ENCODE results near the gene HOXC10. TPM values are rescaled to one million over a fixed set of nuclear protein-coding genes. Genes with fewer than 3 reads are reported as not detected.
A peak's percentile ranks its signal among the peaks of the same experiment; 100 is the strongest.

Gene HOXC10
- total RNA-seq, 6 donors from 2014 or later: not detected

DNA sequence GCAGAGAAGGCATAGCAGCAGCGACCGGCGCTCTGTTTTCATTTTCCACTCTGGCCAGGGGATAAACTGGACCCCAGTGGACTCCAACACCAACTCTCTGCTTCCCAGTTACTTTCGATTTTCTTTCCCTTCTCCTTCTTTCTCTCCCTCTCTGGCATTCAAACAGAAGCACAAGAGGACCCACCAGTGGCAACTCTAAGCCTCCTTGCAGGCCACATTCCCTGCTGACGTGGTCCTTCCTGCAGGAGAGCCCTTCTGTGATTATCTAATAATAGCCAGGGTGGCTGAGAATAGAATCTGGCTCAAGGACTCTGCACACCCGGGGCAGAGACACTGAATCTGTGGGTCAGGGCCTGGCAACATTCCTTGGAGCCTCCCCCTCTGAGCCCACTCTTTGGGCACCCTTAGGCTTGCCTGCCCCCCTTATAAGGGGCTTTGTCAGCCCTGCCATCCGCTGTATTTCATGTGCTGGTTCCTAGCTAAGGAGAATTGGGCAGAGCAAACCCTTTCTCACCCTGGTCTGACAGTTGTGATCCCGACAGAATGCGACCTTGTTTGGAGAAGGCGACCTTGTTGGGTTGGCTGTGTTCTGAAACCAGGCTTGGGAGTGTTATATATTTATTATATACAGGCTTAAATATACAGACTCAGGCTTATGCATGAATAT lies 35.1 kb downstream of the HOXC10 start:
- peaks cover 21 to 30% (median 27%) of the 10 kb centered on the region in 4 donors for H3K4me1 ChIP-seq
- WGBS, 2 donors: 27 to 30% methylated on average over 9 to 10 of the region's 10 CpGs
- H3K9me3 ChIP-seq: no peaks in the 10 kb centered on the region
- no peak for ATAC-seq (ENCODE audit: low FRiP score in 2 of 2)
- H3K36me3 ChIP-seq: no peaks in the 10 kb centered on the region
- DNase-seq: no peak
- no peak overlapping the region for H3K27ac ChIP-seq
- H3K27me3 ChIP-seq: peaks cover 1 to 70% (median 38%) of the 10 kb centered on the region in 4 donors
- H3K4me3 ChIP-seq: no peak overlapping the region
- TF ChIP-seq POLR2AphosphoS5 (IDR thresholded peaks at IDR 0.05): no peak
- no peak for TF ChIP-seq POLR2A (IDR thresholded peaks at IDR 0.05)
- no peak for TF ChIP-seq EP300 (IDR thresholded peaks at IDR 0.05)
- TF ChIP-seq, protein P1, sequence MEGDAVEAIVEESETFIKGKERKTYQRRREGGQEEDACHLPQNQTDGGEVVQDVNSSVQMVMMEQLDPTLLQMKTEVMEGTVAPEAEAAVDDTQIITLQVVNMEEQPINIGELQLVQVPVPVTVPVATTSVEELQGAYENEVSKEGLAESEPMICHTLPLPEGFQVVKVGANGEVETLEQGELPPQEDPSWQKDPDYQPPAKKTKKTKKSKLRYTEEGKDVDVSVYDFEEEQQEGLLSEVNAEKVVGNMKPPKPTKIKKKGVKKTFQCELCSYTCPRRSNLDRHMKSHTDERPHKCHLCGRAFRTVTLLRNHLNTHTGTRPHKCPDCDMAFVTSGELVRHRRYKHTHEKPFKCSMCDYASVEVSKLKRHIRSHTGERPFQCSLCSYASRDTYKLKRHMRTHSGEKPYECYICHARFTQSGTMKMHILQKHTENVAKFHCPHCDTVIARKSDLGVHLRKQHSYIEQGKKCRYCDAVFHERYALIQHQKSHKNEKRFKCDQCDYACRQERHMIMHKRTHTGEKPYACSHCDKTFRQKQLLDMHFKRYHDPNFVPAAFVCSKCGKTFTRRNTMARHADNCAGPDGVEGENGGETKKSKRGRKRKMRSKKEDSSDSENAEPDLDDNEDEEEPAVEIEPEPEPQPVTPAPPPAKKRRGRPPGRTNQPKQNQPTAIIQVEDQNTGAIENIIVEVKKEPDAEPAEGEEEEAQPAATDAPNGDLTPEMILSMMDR (IDR thresholded peaks at IDR 0.05): no peak

DNA sequence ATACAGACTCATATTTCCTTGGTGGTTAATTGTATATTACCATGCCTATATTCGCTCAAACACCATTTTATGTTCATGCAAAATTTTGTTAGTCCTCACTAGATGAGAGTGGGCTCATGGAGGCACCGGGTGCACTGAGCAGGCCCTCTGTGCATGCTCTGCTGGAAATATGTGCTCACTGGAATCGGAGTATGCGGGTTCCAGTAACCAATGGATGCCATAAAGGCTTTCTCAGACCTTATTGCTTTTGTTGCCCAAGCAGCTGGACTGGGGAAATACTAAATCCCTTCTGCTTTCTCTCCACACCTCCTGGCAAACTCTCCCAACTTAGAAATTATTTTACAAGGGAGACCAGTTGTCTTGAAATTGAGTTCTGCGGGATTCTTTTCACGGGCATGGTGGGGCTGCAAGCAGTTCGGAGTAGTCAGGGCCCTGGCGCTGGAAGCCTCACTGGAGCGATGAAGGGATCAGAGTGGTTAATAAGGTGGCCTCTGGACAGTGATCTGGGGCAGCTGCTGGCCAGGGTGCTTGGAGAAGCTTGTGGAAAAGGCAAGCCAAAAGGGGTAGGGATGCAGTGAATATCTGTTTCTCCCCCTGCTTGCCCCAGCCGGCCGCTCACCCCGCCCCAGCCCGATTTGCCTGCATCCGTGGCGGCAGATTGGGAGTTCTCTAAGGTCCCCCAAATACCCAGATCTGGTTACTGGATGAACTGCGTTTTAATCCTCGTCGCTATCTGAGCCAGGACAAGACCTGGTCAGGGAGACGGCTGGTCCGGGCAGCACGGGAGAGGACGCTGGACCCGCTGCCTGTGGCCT lies 35.9 kb downstream of the HOXC10 start:
- Histone ChIP-seq H3K27me3 (peaks cover 0 to 67% (median 35%) of the 10 kb centered on the region in 4 donors), H3K9me3 (no peaks in the 10 kb centered on the region), H3K27ac (no peak overlapping the region), H3K4me3 (no peak overlapping the region), H3K36me3 (no peaks in the 10 kb centered on the region), H3K4me1 (peaks cover 21 to 30% (median 27%) of the 10 kb centered on the region in 4 donors)
- WGBS, 2 donors: 27 to 43% methylated on average over 23 of the region's 23 CpGs
- ATAC-seq (ENCODE audit: low FRiP score in 2 of 2): no peak
- no peak for TF ChIP-seq POLR2A (IDR thresholded peaks at IDR 0.05)
- TF ChIP-seq POLR2AphosphoS5 (IDR thresholded peaks at IDR 0.05): no peak
- no peak for TF ChIP-seq EP300 (IDR thresholded peaks at IDR 0.05)
- TF ChIP-seq, protein P1 (IDR thresholded peaks at IDR 0.05): no peak
- peak in 1 of 2 donors; percentile 70 for DNase-seq

DNA sequence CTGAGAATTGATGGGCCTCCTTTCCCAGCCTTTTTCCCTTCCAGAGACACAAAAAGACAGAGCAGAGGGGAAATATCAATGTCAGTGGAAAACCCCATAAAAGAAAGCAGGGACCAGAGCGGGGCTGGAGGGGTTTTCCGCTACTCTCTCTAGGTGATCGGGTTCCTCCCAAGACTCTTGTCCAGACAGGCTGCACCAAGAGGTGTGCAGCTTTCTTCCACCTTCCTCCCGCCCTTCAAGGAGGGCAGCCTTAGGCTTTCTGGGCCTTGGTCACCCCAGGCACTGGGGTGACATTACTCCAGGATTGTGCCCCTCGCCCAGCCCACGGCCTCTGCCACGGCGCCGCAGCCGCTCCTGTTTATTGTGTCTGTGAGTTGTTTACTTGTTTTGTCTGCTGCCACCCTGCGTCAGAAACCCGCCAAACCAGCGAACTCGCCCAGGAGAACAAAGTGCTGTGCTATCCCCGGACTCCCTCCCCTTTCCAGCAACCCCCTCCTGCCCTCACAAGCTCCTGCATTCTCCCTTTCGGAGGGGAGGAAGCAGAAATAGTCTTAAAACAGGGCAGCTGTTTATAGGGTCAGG lies 36.6 kb downstream of the HOXC10 start:
- WGBS, 2 donors: 29 to 35% methylated on average over 16 of the region's 16 CpGs
- peak in 1 of 2 donors; percentile 69 for DNase-seq

DNA sequence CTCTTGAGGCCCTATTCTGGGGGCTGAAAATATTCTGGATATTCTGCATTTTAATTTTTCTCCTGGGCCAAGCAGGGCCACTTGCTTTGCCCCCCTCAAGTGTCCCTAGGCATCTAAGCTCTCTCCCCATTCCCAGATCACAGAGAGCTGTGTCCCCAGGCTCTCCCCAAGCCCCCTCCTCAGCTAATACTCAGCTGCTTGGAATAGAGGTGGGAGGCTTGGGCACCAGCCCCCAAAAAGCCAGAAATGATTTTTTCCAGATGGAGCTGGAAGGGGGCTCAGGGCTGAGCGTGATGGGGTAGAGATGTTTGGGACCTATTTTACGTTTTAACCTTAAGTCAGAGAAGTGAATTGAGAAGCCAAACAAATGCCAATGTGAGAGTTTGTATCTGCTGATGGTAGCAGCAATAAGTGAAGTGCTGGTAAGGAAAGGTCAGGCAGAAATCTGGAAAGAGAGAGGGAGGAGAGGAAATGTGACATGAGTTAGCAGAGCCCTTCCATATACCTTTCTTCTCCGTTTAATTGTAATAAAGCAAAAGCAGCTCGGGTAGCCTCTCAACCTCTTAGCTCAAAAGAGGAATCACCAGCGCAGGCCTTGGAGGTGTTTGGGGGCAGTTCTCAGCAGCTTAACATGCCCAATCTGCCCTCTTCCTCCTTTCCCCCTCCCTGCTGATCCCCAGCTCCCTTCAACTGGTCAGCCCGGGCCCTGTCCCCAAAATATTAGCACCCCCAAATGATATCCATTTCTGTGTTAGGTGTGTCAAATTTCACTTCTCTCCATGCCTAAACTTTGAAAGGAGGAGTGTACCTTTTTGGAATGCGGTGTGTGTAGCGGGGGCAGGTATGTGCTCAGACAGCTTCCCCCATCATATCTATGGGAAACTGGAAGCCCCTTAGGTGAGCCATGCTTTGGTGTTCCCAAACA lies 38.3 kb downstream of the HOXC10 start:
- Histone ChIP-seq H3K4me1 (peaks cover 7 to 17% (median 13%) of the 10 kb centered on the region in 4 donors), H3K27me3 (peaks cover 2 to 67% (median 28%) of the 10 kb centered on the region in 4 donors), H3K9me3 (no peaks in the 10 kb centered on the region), H3K27ac (no peak overlapping the region), H3K36me3 (no peaks in the 10 kb centered on the region), H3K4me3 (no peak overlapping the region)
- WGBS, 2 donors: 21 to 22% methylated on average over 8 of the region's 8 CpGs
- TF ChIP-seq POLR2AphosphoS5 (IDR thresholded peaks at IDR 0.05) (no peak), EP300 (IDR thresholded peaks at IDR 0.05) (no peak), POLR2A (IDR thresholded peaks at IDR 0.05) (no peak)
- TF ChIP-seq, protein P1 (IDR thresholded peaks at IDR 0.05): no peak
- DNase-seq (no peak), ATAC-seq (ENCODE audit: low FRiP score in 2 of 2) (no peak)

More for the DNA sequence above, 36.6 kb downstream of the HOXC10 start:
- no peak for TF ChIP-seq EP300 (IDR thresholded peaks at IDR 0.05)
- no peak for TF ChIP-seq POLR2A (IDR thresholded peaks at IDR 0.05)
- TF ChIP-seq, protein P1 (IDR thresholded peaks at IDR 0.05): no peak
- no peak for TF ChIP-seq POLR2AphosphoS5 (IDR thresholded peaks at IDR 0.05)
- Histone ChIP-seq H3K36me3 (no peaks in the 10 kb centered on the region), H3K27ac (no peak overlapping the region), H3K27me3 (peaks cover under 1 to 67% (median 33%) of the 10 kb centered on the region in 4 donors), H3K4me3 (no peak overlapping the region), H3K4me1 (peaks cover 21 to 30% (median 27%) of the 10 kb centered on the region in 4 donors), H3K9me3 (no peaks in the 10 kb centered on the region)
- ATAC-seq (ENCODE audit: low FRiP score in 2 of 2): no peak
